GM23338 (cell line): ENCODE data around the gene SLC24A4. TPM values are rescaled to one million over a fixed set of nuclear protein-coding genes. Genes with fewer than 3 reads are reported as not detected.

Experiments
- ATAC-seq: fragments of 200-7000 bp; cut with Tn5 transposase; 3 replicates; pipeline ENCODE4 v1.9.1; 2020
- DNase-seq: peaks from one replicate; pipeline ENCODE4 v3.0.0-alpha.2; 2015; ENCODE audit warnings: low spot score
- H2AFZ ChIP-seq: fragments of 200-600 bp; sonication (generic); 2 replicates; pipeline ENCODE4 v1.8.0; 2016; ENCODE audit warnings: antibody characterized with exemption, mild to moderate bottlenecking, moderate library complexity
- H3F3A ChIP-seq: fragments of 200-600 bp; sonication (generic); replicated peaks from 2 replicates; pipeline ENCODE4 v1.8.0; 2017; ENCODE audit warnings: antibody characterized with exemption, mixed run types, low read depth
- H3K27ac ChIP-seq: fragments of 200-600 bp; sonication (generic); 2 replicates; pipeline ENCODE4 v1.6.1; 2016; ENCODE audit warnings: low read depth
- H3K27me3 ChIP-seq: fragments of 200-600 bp; sonication (generic); 2 replicates; pipeline ENCODE4 v1.8.0; 2016; ENCODE audit warnings: mild to moderate bottlenecking, mixed run types, moderate library complexity; ENCODE audit not compliant: insufficient read depth
- H3K36me3 ChIP-seq: fragments of 200-600 bp; sonication (generic); 2 replicates; pipeline ENCODE4 v1.8.0; 2016; ENCODE audit warnings: mild to moderate bottlenecking; ENCODE audit not compliant: insufficient read depth
- H3K4me1 ChIP-seq: fragments of 200-600 bp; sonication (generic); 2 replicates; pipeline ENCODE4 v1.8.0; 2016; ENCODE audit warnings: mild to moderate bottlenecking, moderate library complexity; ENCODE audit not compliant: insufficient read depth
- H3K4me2 ChIP-seq: fragments of 200-600 bp; sonication (generic); 2 replicates; pipeline ENCODE4 v1.7.1; 2017; ENCODE audit warnings: mixed run types
- H3K4me3 ChIP-seq: fragments of 200-600 bp; sonication (generic); 2 replicates; pipeline ENCODE4 v1.6.1; 2016; ENCODE audit warnings: mixed run types
- H3K79me2 ChIP-seq: fragments of 200-600 bp; sonication (generic); replicated peaks from 2 replicates; pipeline ENCODE4 v1.8.0; 2017; ENCODE audit warnings: mild to moderate bottlenecking; ENCODE audit not compliant: insufficient read depth
- H3K9me2 ChIP-seq: fragments of 200-600 bp; sonication (generic); 2 replicates; pipeline ENCODE4 v1.8.0; 2017; ENCODE audit not compliant: insufficient read depth
- H4K20me1 ChIP-seq: fragments of 200-600 bp; sonication (generic); replicated peaks from 2 replicates; pipeline ENCODE4 v1.8.0; 2017; ENCODE audit warnings: mild to moderate bottlenecking; ENCODE audit not compliant: insufficient read depth
- H3K27ac Mint-ChIP-seq: 2 replicates; pipeline ENCODE4 v1.8.0; 2020; ENCODE audit warnings: inconsistent platforms, mild to moderate bottlenecking, moderate library complexity, mixed read lengths
- H3K27me3 Mint-ChIP-seq: 3 replicates; pipeline ENCODE4 v1.8.0; 2022; ENCODE audit warnings: low read depth, mild to moderate bottlenecking, moderate library complexity, mixed read lengths, inconsistent platforms; ENCODE audit not compliant: insufficient read depth, poor library complexity
- H3K36me3 Mint-ChIP-seq: 3 replicates; pipeline ENCODE4 v1.8.0; 2021; ENCODE audit warnings: low read depth, mild to moderate bottlenecking, inconsistent platforms, moderate library complexity, mixed read lengths
- H3K4me1 Mint-ChIP-seq: 3 replicates; pipeline ENCODE4 v1.8.0; 2020; ENCODE audit warnings: mild to moderate bottlenecking, inconsistent platforms, mixed read lengths
- H3K4me3 Mint-ChIP-seq: 3 replicates; pipeline ENCODE4 v1.8.0; 2021; ENCODE audit warnings: moderate library complexity, mild to moderate bottlenecking, inconsistent platforms, mixed read lengths
- H3K9me3 Mint-ChIP-seq: 3 replicates; pipeline ENCODE4 v1.8.0; 2020; ENCODE audit warnings: moderate library complexity, mild to moderate bottlenecking, inconsistent platforms, mixed read lengths
- CTCF ChIP-seq, 2 experiments: fragments of 200-600 bp in 1 of 2; sonication (generic) in 1 of 2; conservative IDR thresholded peaks; 2 replicates each; pipeline versions ENCODE4 v1.5.1 to v1.6.1; 2016 to 2017; ENCODE audit warnings: antibody characterized with exemption in 2 of 2, low read depth in 2 of 2, mild to moderate bottlenecking in 2 of 2, moderate library complexity in 1 of 2
- JUNB ChIP-seq: IDR thresholded peaks from one replicate; pipeline ENCODE4 v1.6.1; 2016; ENCODE audit warnings: antibody characterized with exemption; ENCODE audit not compliant: unreplicated experiment
- NANOG ChIP-seq: IDR thresholded peaks from 2 replicates; pipeline ENCODE4 v1.6.1; 2016; ENCODE audit warnings: antibody characterized with exemption, borderline replicate concordance
- STAT1 ChIP-seq: IDR thresholded peaks from one replicate; pipeline ENCODE4 v1.6.1; 2016; ENCODE audit warnings: antibody characterized with exemption; ENCODE audit not compliant: unreplicated experiment
- ZNF114 ChIP-seq: fragments of 250-450 bp; sonication (Bioruptor Pico); IDR thresholded peaks from 2 replicates; pipeline ENCODE4 v1.5.0; 2020; ENCODE audit warnings: mild to moderate bottlenecking, moderate library complexity
- ZNF331 ChIP-seq: fragments of 250-450 bp; sonication (Bioruptor Pico); IDR thresholded peaks from 2 replicates; pipeline ENCODE4 v1.5.0; 2020; ENCODE audit warnings: low read depth, mild to moderate bottlenecking, moderate library complexity
- ZNF462 ChIP-seq: fragments of 250-450 bp; sonication (Bioruptor Pico); IDR thresholded peaks from 2 replicates; pipeline ENCODE4 v1.5.0; 2020; ENCODE audit warnings: mild to moderate bottlenecking, moderate library complexity
- polyA plus RNA-seq: library from polyadenylated mRNA; unstranded; fragments of >200 nt; fragmentation: Nextera tagmentation; extraction: Ambion mirVana; gene quantifications from 2 replicates; pipeline ENCODE4 v1.2.1, GENCODE V29; 2016
- total RNA-seq: library from RNA; depleted of rRNA; stranded (reverse); fragments of >200 nt; shearing (Covaris generic); gene quantifications from 2 replicates; pipeline ENCODE4 v1.2.3, GENCODE V29; 2014
- TF ChIP-seq, protein P1 (sequence below): IDR thresholded peaks from 2 replicates; pipeline ENCODE4 v1.6.1; 2016; ENCODE audit warnings: antibody characterized with exemption

SLC24A4 gene
- total and polyA plus RNA-seq, 2 experiments from 2014 or later, result 0.06 to 0.38 TPM

GRCh38 chr14:92481811-92482555, 159.0 kb downstream of the SLC24A4 start:
- H3K4me1 ChIP-seq, result no peaks in the 10 kb centered on the region
- H3K27ac Mint-ChIP-seq, result no peak overlapping the region
- no peaks in the 10 kb centered on the region for H3F3A ChIP-seq
- H2AFZ ChIP-seq, result no peak overlapping the region
- DNase-seq, result no peak
- H3K79me2 ChIP-seq, result no peaks in the 10 kb centered on the region
- H3K36me3 Mint-ChIP-seq, result no peaks in the 10 kb centered on the region
- ATAC-seq, result no peak
- H3K4me3 ChIP-seq, result no peak overlapping the region
- no peak overlapping the region for H3K4me2 ChIP-seq
- H3K27me3 ChIP-seq, result no peaks in the 10 kb centered on the region
- no peaks in the 10 kb centered on the region for H3K36me3 ChIP-seq
- no peaks in the 10 kb centered on the region for H3K27me3 Mint-ChIP-seq
- H3K4me3 Mint-ChIP-seq, result no peak overlapping the region
- TF ChIP-seq ZNF331 (CRISPR knock-in tag) (no peak), ZNF114 (no peak)
- TF ChIP-seq, protein P1, sequence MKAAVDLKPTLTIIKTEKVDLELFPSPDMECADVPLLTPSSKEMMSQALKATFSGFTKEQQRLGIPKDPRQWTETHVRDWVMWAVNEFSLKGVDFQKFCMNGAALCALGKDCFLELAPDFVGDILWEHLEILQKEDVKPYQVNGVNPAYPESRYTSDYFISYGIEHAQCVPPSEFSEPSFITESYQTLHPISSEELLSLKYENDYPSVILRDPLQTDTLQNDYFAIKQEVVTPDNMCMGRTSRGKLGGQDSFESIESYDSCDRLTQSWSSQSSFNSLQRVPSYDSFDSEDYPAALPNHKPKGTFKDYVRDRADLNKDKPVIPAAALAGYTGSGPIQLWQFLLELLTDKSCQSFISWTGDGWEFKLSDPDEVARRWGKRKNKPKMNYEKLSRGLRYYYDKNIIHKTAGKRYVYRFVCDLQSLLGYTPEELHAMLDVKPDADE, result no peak
- H3K27ac ChIP-seq, result no peak overlapping the region
- peaks cover 8% of the 10 kb centered on the region; the same call in 2 of the 3 replicates for H3K4me1 Mint-ChIP-seq
- no peaks in the 10 kb centered on the region for H3K9me2 ChIP-seq
- no peaks in the 10 kb centered on the region for H3K9me3 Mint-ChIP-seq
- H4K20me1 ChIP-seq, result no peaks in the 10 kb centered on the region

DNA sequence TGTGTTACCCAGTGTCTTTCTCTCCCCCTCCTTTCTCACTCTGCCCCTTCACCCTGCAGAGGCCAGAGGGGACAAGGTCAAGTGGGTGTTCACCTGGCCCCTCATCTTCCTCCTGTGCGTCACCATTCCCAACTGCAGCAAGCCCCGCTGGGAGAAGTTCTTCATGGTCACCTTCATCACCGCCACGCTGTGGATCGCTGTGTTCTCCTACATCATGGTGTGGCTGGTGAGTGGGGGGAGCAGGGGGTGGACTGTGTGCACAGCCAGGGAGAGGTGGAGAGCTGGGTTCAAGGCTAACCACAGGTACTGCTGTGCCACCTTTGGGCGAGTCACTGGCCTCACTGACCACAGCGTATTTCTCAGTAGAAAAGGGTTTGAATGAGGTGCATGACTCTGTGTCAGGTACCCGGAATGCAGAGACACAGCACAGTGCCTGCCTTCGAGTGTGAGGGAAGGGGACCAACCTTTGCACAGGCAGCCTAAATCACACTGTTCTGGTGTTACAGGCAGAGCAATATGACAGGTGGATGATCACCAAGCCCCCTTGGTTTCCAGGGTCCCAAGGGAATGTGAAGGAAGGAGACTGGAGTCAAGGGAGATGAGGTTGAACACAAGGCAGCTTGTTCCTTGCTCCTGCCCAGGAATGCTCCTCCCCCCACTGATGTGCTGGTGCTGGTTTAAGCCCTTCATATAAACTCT, 159.8 kb downstream of the SLC24A4 start:
- Histone ChIP-seq H4K20me1 (no peaks in the 10 kb centered on the region), H3K27ac (no peak overlapping the region), H3F3A (no peaks in the 10 kb centered on the region), H3K9me2 (no peaks in the 10 kb centered on the region), H3K4me1 (no peaks in the 10 kb centered on the region), H2AFZ (no peak overlapping the region), H3K36me3 (no peaks in the 10 kb centered on the region), H3K79me2 (no peaks in the 10 kb centered on the region), H3K27me3 (no peaks in the 10 kb centered on the region), H3K4me3 (no peak overlapping the region), H3K4me2 (no peak overlapping the region)
- no peak for DNase-seq
- no peaks in the 10 kb centered on the region; the same call in 2 of the 3 replicates for H3K9me3 Mint-ChIP-seq
- H3K27me3 Mint-ChIP-seq, result peaks cover 3% of the 10 kb centered on the region
- H3K36me3 Mint-ChIP-seq, result no peaks in the 10 kb centered on the region
- no peak overlapping the region for H3K4me3 Mint-ChIP-seq
- peaks cover 15% of the 10 kb centered on the region for H3K4me1 Mint-ChIP-seq
- ATAC-seq, result no peak
- H3K27ac Mint-ChIP-seq, result no peak overlapping the region
- TF ChIP-seq JUNB (no peak), CTCF (conservative IDR thresholded peaks at IDR 0.05; ENCODE audit: low read depth in 2 of 2) (no peak), ZNF114 (no peak), ZNF331 (CRISPR knock-in tag) (no peak), STAT1 (no peak), NANOG (no peak), ZNF462 (no peak)
- TF ChIP-seq, protein P1, result no peak
